ENCODE measurements around the gene RNASE8. TPM values are rescaled to one million over a fixed set of nuclear protein-coding genes. Genes with fewer than 3 reads are reported as not detected.

RNASE8 gene
- total and polyA plus RNA-seq, 2 of the 4 experiments (the other 2 are of a cell fraction): not detected

DNA sequence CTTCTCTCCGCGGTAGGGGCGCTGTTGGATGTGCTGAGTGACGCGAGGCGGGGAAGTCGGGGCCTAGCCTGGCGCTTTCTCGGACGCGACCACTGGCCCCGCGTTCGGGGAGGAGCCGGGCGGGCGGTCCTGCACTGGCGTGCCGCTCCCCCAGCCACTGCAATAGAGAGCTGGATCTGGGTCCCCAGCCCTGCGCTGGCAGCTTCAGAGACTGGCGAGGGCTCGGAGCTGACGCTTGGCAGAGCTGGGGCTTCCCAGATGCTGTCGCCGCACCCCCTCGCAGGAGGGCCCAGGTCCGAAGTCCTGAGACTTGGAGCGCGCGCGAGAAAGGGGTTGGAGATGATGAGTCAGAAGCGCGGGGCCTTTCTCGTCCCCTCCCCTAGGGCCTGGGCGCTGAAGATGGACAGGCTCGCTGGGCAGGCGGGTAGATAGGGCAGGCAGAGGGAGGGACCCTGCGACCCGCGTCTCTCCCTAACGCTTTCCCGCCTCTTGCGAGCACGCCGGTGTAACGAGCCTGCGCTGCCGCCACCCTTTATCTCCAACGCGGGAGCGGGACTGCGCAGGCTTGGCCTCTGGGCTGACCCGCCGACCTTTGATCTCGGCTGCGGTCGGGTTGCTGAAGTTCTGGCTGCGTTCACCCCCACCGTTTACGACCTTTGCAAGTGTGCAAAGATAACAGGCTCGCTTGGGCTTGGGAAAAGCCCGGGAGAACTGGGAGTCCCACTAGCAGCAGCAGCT is 46.3 kb downstream of the RNASE8 start (continued):
- TF ChIP-seq, protein P1, sequence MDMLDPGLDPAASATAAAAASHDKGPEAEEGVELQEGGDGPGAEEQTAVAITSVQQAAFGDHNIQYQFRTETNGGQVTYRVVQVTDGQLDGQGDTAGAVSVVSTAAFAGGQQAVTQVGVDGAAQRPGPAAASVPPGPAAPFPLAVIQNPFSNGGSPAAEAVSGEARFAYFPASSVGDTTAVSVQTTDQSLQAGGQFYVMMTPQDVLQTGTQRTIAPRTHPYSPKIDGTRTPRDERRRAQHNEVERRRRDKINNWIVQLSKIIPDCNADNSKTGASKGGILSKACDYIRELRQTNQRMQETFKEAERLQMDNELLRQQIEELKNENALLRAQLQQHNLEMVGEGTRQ (IDR thresholded peaks at IDR 0.05; ENCODE audit: low read depth, low read length): no peak
- TF ChIP-seq RAD21 (IDR thresholded peaks at IDR 0.05; ENCODE audit: low read length): no peak
